Neural progenitor cell (in vitro differentiated cells): ENCODE data around the gene OSTF1. TPM values are rescaled to one million over a fixed set of nuclear protein-coding genes. Genes with fewer than 3 reads are reported as not detected.

Experiments used
- DNase-seq: peaks from one replicate; pipeline ENCODE4 v3.0.0-alpha.2; 2016; ENCODE audit warnings: low spot score
- H2AFZ ChIP-seq: fragments of 200-600 bp; sonication (generic); replicated peaks from 2 replicates; pipeline ENCODE4 v1.6.1; 2016; ENCODE audit warnings: antibody characterized with exemption
- H3F3A ChIP-seq: fragments of 200-600 bp; sonication (generic); 2 replicates; pipeline ENCODE4 v1.6.1; 2016; ENCODE audit warnings: antibody characterized with exemption, low read depth
- H3K27ac ChIP-seq: fragments of 200-600 bp; sonication (generic); 2 replicates; pipeline ENCODE4 v1.5.1; 2016; ENCODE audit warnings: mild to moderate bottlenecking
- H3K27me3 ChIP-seq: fragments of 200-600 bp; sonication (generic); 2 replicates; pipeline ENCODE4 v1.6.1; 2016; ENCODE audit warnings: mild to moderate bottlenecking, moderate library complexity
- H3K36me3 ChIP-seq: fragments of 200-600 bp; sonication (generic); 2 replicates; pipeline ENCODE4 v1.5.1; 2016
- H3K4me1 ChIP-seq: fragments of 200-600 bp; sonication (generic); 2 replicates; pipeline ENCODE4 v1.6.1; 2016; ENCODE audit warnings: mixed run types
- H3K4me2 ChIP-seq: fragments of 200-600 bp; sonication (generic); 2 replicates; pipeline ENCODE4 v1.6.1; 2016
- H3K4me3 ChIP-seq: fragments of 200-600 bp; sonication (generic); 2 replicates; pipeline ENCODE4 v1.5.1; 2016
- H3K79me2 ChIP-seq: fragments of 200-600 bp; sonication (generic); 2 replicates; pipeline ENCODE4 v1.6.1; 2016; ENCODE audit warnings: low read depth
- H3K9ac ChIP-seq: fragments of 200-600 bp; sonication (generic); 2 replicates; pipeline ENCODE4 v1.6.1; 2016
- H3K9me3 ChIP-seq: fragments of 200-600 bp; sonication (generic); 2 replicates; pipeline ENCODE4 v1.5.1; 2016; ENCODE audit warnings: low read depth
- H4K20me1 ChIP-seq: fragments of 200-600 bp; sonication (generic); 2 replicates; pipeline ENCODE4 v1.6.1; 2016; ENCODE audit warnings: low read depth
- H3K27ac Mint-ChIP-seq: 3 replicates; pipeline ENCODE4 v1.8.0; 2021; ENCODE audit warnings: mixed read lengths
- H3K27me3 Mint-ChIP-seq: 2 replicates; pipeline ENCODE4 v1.8.0; 2022; ENCODE audit warnings: low read depth, mild to moderate bottlenecking, inconsistent platforms, moderate library complexity, mixed read lengths; ENCODE audit not compliant: insufficient read depth
- H3K36me3 Mint-ChIP-seq: 3 replicates; pipeline ENCODE4 v1.8.0; 2021; ENCODE audit warnings: mixed read lengths
- H3K4me1 Mint-ChIP-seq: 3 replicates; pipeline ENCODE4 v1.8.0; 2021; ENCODE audit warnings: mixed read lengths
- H3K4me3 Mint-ChIP-seq: 3 replicates; pipeline ENCODE4 v1.8.0; 2021; ENCODE audit warnings: mild to moderate bottlenecking, moderate library complexity, mixed read lengths
- H3K9me3 Mint-ChIP-seq: 3 replicates; pipeline ENCODE4 v1.8.0; 2020; ENCODE audit warnings: mixed read lengths
- CTCF ChIP-seq: fragments of 200-600 bp; sonication (generic); IDR thresholded peaks from 2 replicates; pipeline ENCODE4 v1.5.1; 2017; ENCODE audit warnings: antibody characterized with exemption, mild to moderate bottlenecking
- EZH2 ChIP-seq: fragments of 200-600 bp; sonication (generic); IDR thresholded peaks from 2 replicates; pipeline ENCODE4 v1.6.1; 2017; ENCODE audit warnings: antibody characterized with exemption, mild to moderate bottlenecking, moderate library complexity
- EZH2phosphoT487 ChIP-seq: fragments of 200-600 bp; sonication (generic); IDR thresholded peaks from 2 replicates; pipeline ENCODE4 v1.6.1; 2017; ENCODE audit warnings: antibody characterized with exemption
- total RNA-seq: library from RNA; depleted of rRNA; stranded (reverse); fragments of >200 nt; gene quantifications from 2 replicates; pipeline ENCODE4 v1.2.3, GENCODE V29; 2015; ENCODE audit warnings: low replicate concordance

The OSTF1 gene
- total RNA-seq, 1 donor from 2014 or later: 1.3 TPM

GRCh38 chr9:75108571-75108970 lies 20.3 kb downstream of the OSTF1 start:
- no peak overlapping the region for H3K27ac Mint-ChIP-seq
- H3K27me3 Mint-ChIP-seq: peaks cover 2% of the 10 kb centered on the region
- Histone ChIP-seq H3K4me3 (no peak overlapping the region), H3K36me3 (no peaks in the 10 kb centered on the region), H3K9me3 (no peaks in the 10 kb centered on the region), H3K79me2 (no peaks in the 10 kb centered on the region), H2AFZ (no peak overlapping the region), H3F3A (no peaks in the 10 kb centered on the region), H3K4me1 (no peaks in the 10 kb centered on the region), H3K4me2 (no peak overlapping the region), H3K27ac (no peak overlapping the region), H3K9ac (no peak overlapping the region), H4K20me1 (no peaks in the 10 kb centered on the region), H3K27me3 (no peaks in the 10 kb centered on the region)
- no peaks in the 10 kb centered on the region for H3K4me1 Mint-ChIP-seq
- no peak overlapping the region for H3K4me3 Mint-ChIP-seq
- TF ChIP-seq CTCF (no peak), EZH2phosphoT487 (no peak), EZH2 (no peak)
- no peaks in the 10 kb centered on the region for H3K9me3 Mint-ChIP-seq
- no peak for DNase-seq
- no peaks in the 10 kb centered on the region for H3K36me3 Mint-ChIP-seq

- H3K27ac Mint-ChIP-seq: no peak overlapping the region
Observed at GRCh38 chr9:75109210-75109839, 21.0 kb downstream of the OSTF1 start.

GRCh38 chr9:75111019-75111622 lies 22.8 kb downstream of the OSTF1 start:
- no peaks in the 10 kb centered on the region for H3K4me1 Mint-ChIP-seq
- H3K4me2 ChIP-seq: no peak overlapping the region
- no peaks in the 10 kb centered on the region for H3K27me3 ChIP-seq
- H3K4me1 ChIP-seq: no peaks in the 10 kb centered on the region
- no peaks in the 10 kb centered on the region for H3K79me2 ChIP-seq
- TF ChIP-seq EZH2 (no peak), EZH2phosphoT487 (no peak), CTCF (no peak)
- no peak overlapping the region for H2AFZ ChIP-seq
- H3K27me3 Mint-ChIP-seq: no peaks in the 10 kb centered on the region
- H3F3A ChIP-seq: no peaks in the 10 kb centered on the region
- H3K9me3 ChIP-seq: no peaks in the 10 kb centered on the region
- no peak for DNase-seq
- no peaks in the 10 kb centered on the region for H3K36me3 ChIP-seq
- no peak overlapping the region for H3K4me3 Mint-ChIP-seq
- no peaks in the 10 kb centered on the region for H3K36me3 Mint-ChIP-seq
- H3K9ac ChIP-seq: no peak overlapping the region
- no peaks in the 10 kb centered on the region for H3K9me3 Mint-ChIP-seq
- H3K27ac ChIP-seq: no peak overlapping the region
- no peak overlapping the region for H3K4me3 ChIP-seq
- H3K27ac Mint-ChIP-seq: no peak overlapping the region
- H4K20me1 ChIP-seq: no peaks in the 10 kb centered on the region

More at GRCh38 chr9:75109210-75109839, 21.0 kb downstream of the OSTF1 start:
- Histone ChIP-seq H3K36me3 (no peaks in the 10 kb centered on the region), H3K27ac (no peak overlapping the region), H3K4me3 (no peak overlapping the region), H3K79me2 (no peaks in the 10 kb centered on the region), H3K4me2 (no peak overlapping the region), H3K4me1 (no peaks in the 10 kb centered on the region), H3K9me3 (no peaks in the 10 kb centered on the region), H3K27me3 (no peaks in the 10 kb centered on the region), H3F3A (no peaks in the 10 kb centered on the region), H4K20me1 (no peaks in the 10 kb centered on the region), H2AFZ (no peak overlapping the region), H3K9ac (no peak overlapping the region)
- Mint-ChIP-seq H3K4me3 (no peak overlapping the region), H3K9me3 (no peaks in the 10 kb centered on the region), H3K4me1 (no peaks in the 10 kb centered on the region), H3K36me3 (no peaks in the 10 kb centered on the region), H3K27me3 (peaks cover 2% of the 10 kb centered on the region)
- no peak for DNase-seq
- TF ChIP-seq EZH2phosphoT487: no peak
- TF ChIP-seq CTCF: no peak
- TF ChIP-seq EZH2: no peak
